GM12878 (cell line): ENCODE data around the gene LTBP2.

Experiments used
- CREB1 ChIP-seq: IDR thresholded peaks from 2 replicates; pipeline ENCODE4 v1.6.1; 2012; ENCODE audit warnings: low read depth, mild to moderate bottlenecking, inconsistent platforms
- EP300 ChIP-seq, 2 experiments: fragments of 150-350 bp in 1 of 2; IDR thresholded peaks; 2 replicates each; pipeline ENCODE4 v1.6.1; 2011 to 2012; ENCODE audit warnings: low read depth in 2 of 2, low read length in 2 of 2, borderline replicate concordance in 1 of 2, improper control_type of control experiment in 1 of 2, inconsistent platforms in 1 of 2; ENCODE audit not compliant: control insufficient read depth in 1 of 2
- TCF7 ChIP-seq: IDR thresholded peaks from 2 replicates; pipeline ENCODE4 v1.6.1; 2014; ENCODE audit warnings: antibody characterized with exemption, borderline replicate concordance

- TF ChIP-seq EP300 (IDR thresholded peaks at IDR 0.05; ENCODE audit: borderline replicate concordance in 1 of 2, control insufficient read depth in 1 of 2, low read depth in 2 of 2, low read length in 2 of 2) (no peak), CREB1 (no peak), TCF7 (no peak)
Observed at GRCh38 chr14:74514471-74514941, 97.5 kb downstream of the LTBP2 start.
